ENCODE measurements around the gene CGA.

The CGA gene

GRCh38 chr6:87089135-87089534 lies 5.8 kb downstream of the CGA start:
- no peak for DNase-seq (ENCODE audit: low read depth in 4 of 4, low spot score in 1 of 4)

GRCh38 chr6:87088076-87088475 lies 6.8 kb downstream of the CGA start:
- no peak for DNase-seq (ENCODE audit: low read depth in 4 of 4, low spot score in 1 of 4)

- DNase-seq (ENCODE audit: low read depth in 4 of 4, low spot score in 1 of 4), result no peak
Observed at GRCh38 chr6:87082160-87082721, 12.7 kb downstream of the CGA start.

GRCh38 chr6:87078983-87079616 lies 15.8 kb downstream of the CGA start:
- peak; percentile 25 to 42 (median 40) for DNase-seq (ENCODE audit: low read depth in 4 of 4, low spot score in 1 of 4)

GRCh38 chr6:87075168-87075567 lies 19.7 kb downstream of the CGA start:
- no peak for DNase-seq (ENCODE audit: low read depth in 4 of 4, low spot score in 1 of 4)

- DNase-seq (ENCODE audit: low read depth in 4 of 4, low spot score in 1 of 4), result no peak
Observed at GRCh38 chr6:87074101-87074621, 20.7 kb downstream of the CGA start.

- DNase-seq (ENCODE audit: low read depth in 4 of 4, low spot score in 1 of 4), result no peak
Observed at GRCh38 chr6:87071683-87072082, 23.2 kb downstream of the CGA start.

- DNase-seq (ENCODE audit: low read depth in 4 of 4, low spot score in 1 of 4), result no peak
Observed at GRCh38 chr6:87070741-87071140, 24.2 kb downstream of the CGA start.

- no peak for DNase-seq (ENCODE audit: low read depth in 4 of 4, low spot score in 1 of 4)
Observed at GRCh38 chr6:87068795-87069194, 26.1 kb downstream of the CGA start.

GRCh38 chr6:87066449-87067333 lies 28.2 kb downstream of the CGA start:
- peak in 2 of 4 experiments; percentile 4 to 11 for DNase-seq (ENCODE audit: low read depth in 4 of 4, low spot score in 1 of 4)

- DNase-seq (ENCODE audit: low read depth in 4 of 4, low spot score in 1 of 4), result no peak
Observed at GRCh38 chr6:87065117-87065516, 29.8 kb downstream of the CGA start.

- DNase-seq (ENCODE audit: low read depth in 4 of 4, low spot score in 1 of 4), result no peak
Observed at GRCh38 chr6:87059943-87060342, 35.0 kb downstream of the CGA start.

- DNase-seq (ENCODE audit: low read depth in 4 of 4, low spot score in 1 of 4), result no peak
Observed at GRCh38 chr6:87054143-87054833, 40.6 kb downstream of the CGA start.

- no peak for DNase-seq (ENCODE audit: low read depth in 4 of 4, low spot score in 1 of 4)
Observed at GRCh38 chr6:87053312-87053711, 41.6 kb downstream of the CGA start.

GRCh38 chr6:87049779-87050178 lies 45.1 kb downstream of the CGA start:
- no peak for DNase-seq (ENCODE audit: low read depth in 4 of 4, low spot score in 1 of 4)

- no peak for DNase-seq (ENCODE audit: low read depth in 4 of 4, low spot score in 1 of 4)
Observed at GRCh38 chr6:87045521-87046075, 49.3 kb downstream of the CGA start.

- DNase-seq (ENCODE audit: low read depth in 4 of 4, low spot score in 1 of 4), result no peak
Observed at GRCh38 chr6:87040729-87041128, 54.2 kb downstream of the CGA start.

All from stimulated activated CD4-positive, alpha-beta T cell treated with anti-CD3 and anti-CD28 coated beads, Interleukin-1b, Interleukin-23, amount 100 ng/mL, for 24 hours (primary cell).